ENCODE results near the gene ZNF22. TPM values are rescaled to one million over a fixed set of nuclear protein-coding genes. Genes with fewer than 3 reads are reported as not detected.
A peak's percentile ranks its signal among the peaks of the same experiment; 100 is the strongest.

The ZNF22 gene
- total and polyA plus RNA-seq, 5 donors from 2014 or later = 10.7 to 30.0 (median 21.8) TPM

DNA sequence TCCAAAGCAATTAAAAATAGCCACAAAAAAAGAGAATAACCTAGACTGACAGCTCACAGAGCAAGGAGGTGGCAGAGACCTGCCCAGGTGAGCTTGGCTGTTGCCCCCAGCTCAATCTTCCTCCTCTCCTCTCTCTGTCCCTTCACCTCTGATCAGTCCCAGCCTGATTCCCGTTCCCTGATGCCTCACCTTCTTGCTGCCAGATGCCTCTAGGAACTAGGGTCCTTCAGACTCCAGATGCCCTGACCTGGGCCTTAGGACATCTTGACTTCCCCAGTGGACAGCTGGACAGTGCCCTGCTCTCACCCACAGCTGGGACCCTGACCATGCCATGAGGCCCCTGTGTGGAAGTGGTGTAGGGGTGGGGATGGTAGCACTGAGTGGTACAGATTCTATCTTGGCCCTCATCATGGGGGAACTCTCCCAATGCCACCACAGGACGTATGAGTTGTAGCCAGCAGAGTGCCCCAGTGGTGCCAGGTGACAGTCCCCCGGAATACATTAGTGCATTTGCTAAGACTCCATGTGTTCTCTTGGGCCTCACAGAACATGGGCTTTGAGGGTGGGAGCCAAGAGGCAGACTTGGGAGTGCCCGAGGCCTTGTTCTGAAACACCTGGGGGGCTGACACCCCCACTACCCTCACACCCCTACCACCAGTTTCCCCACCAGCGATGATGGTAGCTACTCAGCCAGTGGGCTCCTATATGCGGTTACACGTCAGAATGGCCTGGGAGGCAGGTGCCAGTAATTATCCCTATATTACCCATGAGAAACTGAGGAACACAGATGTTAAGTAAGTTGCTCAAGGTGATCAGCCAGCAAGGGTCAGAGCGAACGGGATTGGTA lies 24.1 kb upstream of the ZNF22 start:
- ATAC-seq (ENCODE audit: low read depth in 2 of 2) (no peak), DNase-seq (no peak)
- no peaks in the 10 kb centered on the region for H3K36me3 Mint-ChIP-seq
- H3K27me3 Mint-ChIP-seq = peaks cover 5% of the 10 kb centered on the region
- no peak overlapping the region for H3K27ac ChIP-seq (ENCODE audit: insufficient read depth, low read length, poor library complexity, severe bottlenecking)
- H3K4me3 Mint-ChIP-seq = no peak overlapping the region
- no peaks in the 10 kb centered on the region for H3K27me3 ChIP-seq (ENCODE audit: control insufficient read depth, insufficient read depth, low read length)
- no peaks in the 10 kb centered on the region for H3K9me3 Mint-ChIP-seq
- no peak overlapping the region for H3K4me3 ChIP-seq (ENCODE audit: low read depth, low read length)
- peak overlapping the region in 2 of 3 donors; percentile 37 to 56 for H3K27ac Mint-ChIP-seq
- H3K4me1 Mint-ChIP-seq = peaks cover 0 to 17% (median 0%) of the 10 kb centered on the region in 4 donors
- H3K4me1 ChIP-seq (ENCODE audit: control insufficient read depth, insufficient read depth, low read length, poor library complexity, severe bottlenecking) = peaks cover 10% of the 10 kb centered on the region
- no peaks in the 10 kb centered on the region for H3K36me3 ChIP-seq (ENCODE audit: control insufficient read depth, insufficient read depth, low read length)
- no peaks in the 10 kb centered on the region for H3K9me3 ChIP-seq (ENCODE audit: control insufficient read depth in 2 of 2, low read length in 2 of 2)

DNA sequence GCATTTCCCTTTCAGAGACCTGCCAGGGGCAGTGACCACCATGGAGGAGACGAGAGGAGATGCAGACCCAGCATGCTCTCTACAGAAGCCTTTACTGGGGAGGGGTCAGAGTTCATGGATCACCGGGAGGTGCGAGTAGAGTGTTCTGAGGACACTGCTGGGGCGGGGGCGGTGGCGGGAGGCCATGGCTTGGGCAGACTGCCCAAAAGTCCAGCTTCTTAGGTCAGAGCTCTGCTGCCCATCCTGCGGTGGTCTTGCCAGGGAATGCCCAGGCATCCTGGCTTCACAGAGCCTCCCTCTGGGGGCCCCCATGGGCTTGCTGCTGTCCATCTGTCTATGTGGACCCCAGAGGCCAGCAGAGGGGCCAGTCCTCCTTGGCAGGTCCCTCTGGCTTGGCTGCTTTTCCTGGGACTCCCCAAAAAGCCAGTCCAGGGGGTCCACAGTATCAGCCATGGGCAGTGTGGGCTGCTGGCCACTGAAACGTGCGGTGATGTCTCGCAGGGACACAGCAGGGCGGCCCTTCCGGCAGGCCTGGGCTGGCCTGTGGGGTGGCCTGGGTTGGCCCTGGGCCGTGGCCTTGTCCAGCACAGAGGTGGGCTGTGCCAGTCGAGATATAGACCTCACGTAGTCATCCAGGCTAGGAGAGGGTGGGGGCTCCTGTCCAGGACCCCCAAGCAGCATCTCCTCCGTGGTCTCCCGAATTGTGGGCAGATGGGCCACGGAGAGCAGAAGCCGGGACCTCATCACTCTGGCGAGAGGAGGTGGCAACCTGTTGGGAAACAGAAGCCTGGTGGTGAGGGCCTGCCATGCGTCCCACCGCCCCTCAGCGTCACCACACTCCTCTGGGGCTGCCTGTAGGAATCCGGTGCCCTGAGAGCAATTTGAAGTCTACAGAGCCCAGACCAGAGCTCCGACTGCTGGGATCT lies 23.2 kb upstream of the ZNF22 start:
- Mint-ChIP-seq H3K9me3 (no peaks in the 10 kb centered on the region), H3K4me3 (no peak overlapping the region), H3K27ac (peak overlapping the region in 1 of 3 donors; percentile 37), H3K4me1 (peaks cover 0 to 17% (median 0%) of the 10 kb centered on the region in 4 donors), H3K27me3 (peaks cover 5% of the 10 kb centered on the region), H3K36me3 (no peaks in the 10 kb centered on the region)
- ATAC-seq (ENCODE audit: low read depth in 2 of 2) (no peak), DNase-seq (no peak)
- Histone ChIP-seq H3K36me3 (ENCODE audit: control insufficient read depth, insufficient read depth, low read length) (no peaks in the 10 kb centered on the region), H3K27me3 (ENCODE audit: control insufficient read depth, insufficient read depth, low read length) (no peaks in the 10 kb centered on the region), H3K4me3 (ENCODE audit: low read depth, low read length) (no peak overlapping the region), H3K27ac (ENCODE audit: insufficient read depth, low read length, poor library complexity, severe bottlenecking) (no peak overlapping the region), H3K9me3 (ENCODE audit: control insufficient read depth in 2 of 2, low read length in 2 of 2) (no peaks in the 10 kb centered on the region), H3K4me1 (ENCODE audit: control insufficient read depth, insufficient read depth, low read length, poor library complexity, severe bottlenecking) (peaks cover 10% of the 10 kb centered on the region)

GRCh38 chr10:44978213-44978569 lies 22.5 kb upstream of the ZNF22 start:
- Mint-ChIP-seq H3K9me3 (no peaks in the 10 kb centered on the region), H3K36me3 (no peaks in the 10 kb centered on the region), H3K4me3 (no peak overlapping the region), H3K27ac (no peak overlapping the region), H3K4me1 (peaks cover 0 to 17% (median 0%) of the 10 kb centered on the region in 4 donors), H3K27me3 (peaks cover 5% of the 10 kb centered on the region)
- Histone ChIP-seq H3K4me3 (ENCODE audit: low read depth, low read length) (no peak overlapping the region), H3K36me3 (ENCODE audit: control insufficient read depth, insufficient read depth, low read length) (no peaks in the 10 kb centered on the region), H3K27ac (ENCODE audit: insufficient read depth, low read length, poor library complexity, severe bottlenecking) (no peak overlapping the region), H3K27me3 (ENCODE audit: control insufficient read depth, insufficient read depth, low read length) (no peaks in the 10 kb centered on the region), H3K4me1 (ENCODE audit: control insufficient read depth, insufficient read depth, low read length, poor library complexity, severe bottlenecking) (peaks cover 10% of the 10 kb centered on the region), H3K9me3 (ENCODE audit: control insufficient read depth in 2 of 2, low read length in 2 of 2) (no peaks in the 10 kb centered on the region)
- DNase-seq (no peak), ATAC-seq (ENCODE audit: low read depth in 2 of 2) (no peak)

DNA sequence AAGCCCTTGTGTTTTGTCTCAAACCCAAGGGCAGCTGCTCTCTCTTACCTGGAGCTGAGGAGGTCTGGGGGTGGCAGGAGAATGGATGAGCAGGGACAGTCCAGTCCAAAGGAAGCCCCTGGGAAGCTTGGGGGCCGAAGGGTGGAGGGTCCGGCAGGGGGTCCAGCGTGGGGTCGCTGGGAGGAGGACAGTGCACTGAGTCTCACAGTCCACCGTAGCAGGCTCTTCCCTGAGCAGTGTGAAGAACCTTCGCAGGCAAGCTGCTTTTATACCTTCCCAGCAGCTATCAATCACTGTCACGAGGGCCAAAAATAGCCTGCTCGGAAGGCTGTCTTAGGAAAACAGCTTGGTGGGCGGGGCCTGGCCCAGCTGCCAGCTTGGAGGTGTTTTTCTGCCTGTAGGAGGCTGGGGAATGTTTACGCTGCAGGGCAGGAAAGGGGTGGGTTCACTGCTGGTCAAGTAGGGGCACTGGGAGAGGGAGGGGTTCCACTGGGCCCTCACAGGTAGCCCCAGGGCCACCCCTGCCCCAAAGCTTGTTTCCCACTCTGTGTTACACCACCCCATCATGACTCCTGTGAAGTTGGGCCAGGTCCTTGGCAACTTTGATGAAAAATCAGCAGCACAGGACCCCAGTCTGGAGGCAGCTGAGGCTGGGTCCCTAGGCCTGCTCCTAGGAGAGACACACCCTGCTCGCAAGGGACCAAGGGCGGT lies 22.0 kb upstream of the ZNF22 start, which contains the start of gene DEPP1:
DEPP1 (minus strand) TSS at position 240 of the 711 bp plus-strand sequence. CDS start 779 bp downstream, outside the sequence.
- Mint-ChIP-seq H3K27me3 (peaks cover 5% of the 10 kb centered on the region), H3K4me3 (no peak within 1 kb of the TSS), H3K4me1 (peaks cover 0 to 17% (median 0%) of the 10 kb centered on the region in 4 donors), H3K9me3 (no peaks in the 10 kb centered on the region), H3K36me3 (no peaks in the 10 kb centered on the region), H3K27ac (peak within 1 kb of the TSS in 1 of 3 donors; percentile 20)
- H3K27me3 ChIP-seq (ENCODE audit: control insufficient read depth, insufficient read depth, low read length) = no peaks in the 10 kb centered on the region
- H3K4me1 ChIP-seq (ENCODE audit: control insufficient read depth, insufficient read depth, low read length, poor library complexity, severe bottlenecking) = peaks cover 10% of the 10 kb centered on the region
- peak in 1 of 3 donors; percentile 41 for DNase-seq
- H3K27ac ChIP-seq (ENCODE audit: insufficient read depth, low read length, poor library complexity, severe bottlenecking) = no peak within 1 kb of the TSS
- no peaks in the 10 kb centered on the region for H3K9me3 ChIP-seq (ENCODE audit: control insufficient read depth in 2 of 2, low read length in 2 of 2)
- H3K36me3 ChIP-seq (ENCODE audit: control insufficient read depth, insufficient read depth, low read length) = no peaks in the 10 kb centered on the region
- H3K4me3 ChIP-seq (ENCODE audit: low read depth, low read length) = no peak within 1 kb of the TSS
- ATAC-seq (ENCODE audit: low read depth in 2 of 2) = no peak

- Mint-ChIP-seq H3K27me3 (peaks cover 5% of the 10 kb centered on the region), H3K9me3 (no peaks in the 10 kb centered on the region), H3K4me1 (peaks cover 0 to 10% (median 0%) of the 10 kb centered on the region in 4 donors), H3K36me3 (no peaks in the 10 kb centered on the region), H3K27ac (peak overlapping the region in 2 of 3 donors; percentile 20 to 56), H3K4me3 (no peak overlapping the region)
- no peak overlapping the region for H3K4me3 ChIP-seq (ENCODE audit: low read depth, low read length)
- H3K36me3 ChIP-seq (ENCODE audit: control insufficient read depth, insufficient read depth, low read length) = no peaks in the 10 kb centered on the region
- H3K27ac ChIP-seq (ENCODE audit: insufficient read depth, low read length, poor library complexity, severe bottlenecking) = no peak overlapping the region
- H3K4me1 ChIP-seq (ENCODE audit: control insufficient read depth, insufficient read depth, low read length, poor library complexity, severe bottlenecking) = peaks cover 6% of the 10 kb centered on the region
- no peak for DNase-seq
- no peaks in the 10 kb centered on the region for H3K9me3 ChIP-seq (ENCODE audit: control insufficient read depth in 2 of 2, low read length in 2 of 2)
- no peak for ATAC-seq (ENCODE audit: low read depth in 2 of 2)
- H3K27me3 ChIP-seq (ENCODE audit: control insufficient read depth, insufficient read depth, low read length) = no peaks in the 10 kb centered on the region
Observed at GRCh38 chr10:44979281-44980191, 21.2 kb upstream of the ZNF22 start.

DNA sequence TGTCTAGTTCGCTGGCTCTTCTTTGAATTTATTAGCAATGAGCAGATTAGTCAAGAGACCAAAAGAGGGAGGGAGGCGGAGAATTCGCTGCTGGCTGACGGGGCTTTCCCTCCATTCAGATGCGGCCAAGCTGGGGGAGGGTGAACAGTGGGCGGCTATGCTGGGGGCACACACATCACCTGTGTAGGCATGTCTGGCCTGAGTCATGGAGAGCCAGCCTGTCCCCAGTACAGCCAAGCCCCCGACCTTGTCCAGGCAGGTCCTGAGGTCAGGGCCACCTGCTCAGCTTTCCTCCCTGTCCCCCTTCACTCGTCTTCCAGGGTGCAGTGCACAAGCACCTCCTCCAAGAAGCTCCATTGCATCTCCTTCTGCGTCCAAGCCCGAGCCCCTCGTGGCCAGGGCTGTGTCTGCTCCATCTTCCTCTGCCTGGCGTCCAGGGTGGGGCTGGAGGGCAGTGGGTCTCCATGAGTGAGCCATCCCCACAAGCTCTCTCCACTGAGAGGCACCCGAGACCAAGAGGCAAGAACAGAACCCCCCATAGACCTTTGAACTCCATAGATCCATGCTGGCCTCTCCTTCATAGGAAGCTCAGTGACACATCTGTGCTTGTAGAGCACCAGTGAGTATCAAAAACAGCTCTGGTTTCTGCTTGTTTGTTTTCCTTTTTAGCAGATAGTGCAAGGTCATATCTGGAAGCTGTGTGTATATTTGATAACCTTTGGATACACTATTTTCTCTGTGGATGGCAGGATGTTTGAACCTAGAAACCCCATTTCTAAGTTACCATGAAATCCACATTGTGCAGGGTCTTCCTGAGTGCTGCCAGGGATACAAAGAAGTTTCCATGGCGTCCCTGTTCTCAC lies 20.2 kb upstream of the ZNF22 start:
- Mint-ChIP-seq H3K4me1 (peaks cover 0 to 7% (median 0%) of the 10 kb centered on the region in 4 donors), H3K27ac (no peak overlapping the region), H3K36me3 (no peaks in the 10 kb centered on the region), H3K9me3 (no peaks in the 10 kb centered on the region), H3K4me3 (no peak overlapping the region), H3K27me3 (peaks cover 5% of the 10 kb centered on the region)
- ATAC-seq (ENCODE audit: low read depth in 2 of 2) = no peak
- Histone ChIP-seq H3K9me3 (ENCODE audit: control insufficient read depth in 2 of 2, low read length in 2 of 2) (no peaks in the 10 kb centered on the region), H3K27me3 (ENCODE audit: control insufficient read depth, insufficient read depth, low read length) (no peaks in the 10 kb centered on the region), H3K4me1 (ENCODE audit: control insufficient read depth, insufficient read depth, low read length, poor library complexity, severe bottlenecking) (no peaks in the 10 kb centered on the region), H3K4me3 (ENCODE audit: low read depth, low read length) (no peak overlapping the region), H3K27ac (ENCODE audit: insufficient read depth, low read length, poor library complexity, severe bottlenecking) (no peak overlapping the region), H3K36me3 (ENCODE audit: control insufficient read depth, insufficient read depth, low read length) (no peaks in the 10 kb centered on the region)
- DNase-seq = no peak
